Breast epithelium (tissue), 3 donors: ENCODE results near the gene SFSWAP.

Source experiments
- POLR2A ChIP-seq: fragments of 450-650 bp; IDR thresholded peaks from one replicate; pipeline ENCODE4 v1.6.1; 2016; ENCODE audit warnings: antibody characterized with exemption, mild to moderate bottlenecking, moderate library complexity
- TF ChIP-seq, protein P1 (sequence below), 3 donors: fragments of 450-650 bp; IDR thresholded peaks; one replicate each; pipeline ENCODE4 v1.5.1; 2016 to 2017; ENCODE audit warnings: antibody characterized with exemption in 3 of 3, mild to moderate bottlenecking in 3 of 3, moderate library complexity in 3 of 3

DNA sequence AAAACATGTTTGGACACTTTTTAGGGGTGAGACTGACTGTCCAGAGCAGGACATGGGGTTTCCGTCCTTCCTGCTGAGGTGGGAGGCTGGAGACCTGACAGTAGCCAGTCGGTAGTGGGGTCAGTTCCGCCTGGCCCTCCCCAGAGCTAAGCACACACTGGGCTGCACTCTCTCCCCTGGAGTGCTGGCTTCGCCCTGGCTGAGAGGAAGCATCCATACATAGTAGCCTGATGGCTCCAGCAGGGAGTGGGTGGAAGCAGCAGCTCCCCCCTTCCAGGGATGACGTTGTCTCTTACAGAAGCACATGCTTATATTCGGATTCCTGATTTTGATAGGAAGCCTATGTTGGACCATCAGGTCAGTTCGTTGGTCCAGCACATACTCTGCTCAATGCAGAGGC is 40.4 kb downstream of the SFSWAP start:
- TF ChIP-seq, protein P1, sequence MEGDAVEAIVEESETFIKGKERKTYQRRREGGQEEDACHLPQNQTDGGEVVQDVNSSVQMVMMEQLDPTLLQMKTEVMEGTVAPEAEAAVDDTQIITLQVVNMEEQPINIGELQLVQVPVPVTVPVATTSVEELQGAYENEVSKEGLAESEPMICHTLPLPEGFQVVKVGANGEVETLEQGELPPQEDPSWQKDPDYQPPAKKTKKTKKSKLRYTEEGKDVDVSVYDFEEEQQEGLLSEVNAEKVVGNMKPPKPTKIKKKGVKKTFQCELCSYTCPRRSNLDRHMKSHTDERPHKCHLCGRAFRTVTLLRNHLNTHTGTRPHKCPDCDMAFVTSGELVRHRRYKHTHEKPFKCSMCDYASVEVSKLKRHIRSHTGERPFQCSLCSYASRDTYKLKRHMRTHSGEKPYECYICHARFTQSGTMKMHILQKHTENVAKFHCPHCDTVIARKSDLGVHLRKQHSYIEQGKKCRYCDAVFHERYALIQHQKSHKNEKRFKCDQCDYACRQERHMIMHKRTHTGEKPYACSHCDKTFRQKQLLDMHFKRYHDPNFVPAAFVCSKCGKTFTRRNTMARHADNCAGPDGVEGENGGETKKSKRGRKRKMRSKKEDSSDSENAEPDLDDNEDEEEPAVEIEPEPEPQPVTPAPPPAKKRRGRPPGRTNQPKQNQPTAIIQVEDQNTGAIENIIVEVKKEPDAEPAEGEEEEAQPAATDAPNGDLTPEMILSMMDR (IDR thresholded peaks at IDR 0.05) = no peak
- no peak for TF ChIP-seq POLR2A
